Measurements from ENCODE around the gene RNF19B. TPM values are rescaled to one million over a fixed set of nuclear protein-coding genes. Genes with fewer than 3 reads are reported as not detected.

The RNF19B gene
- polyA plus RNA-seq, 12 donors: 6.8 to 19.2 (median 8.8) TPM; not detected in 1

- DNase-seq: no peak
These were observed 62.6 kb downstream of the RNF19B start for GRCh38 chr1:32901823-32902534.

- no peak for DNase-seq
These were observed 63.4 kb downstream of the RNF19B start, which contains the start of gene TMEM54 for GRCh38 chr1:32900956-32901822. Gene TMEM54 (minus strand): TSS chr1:32901389. CDS start chr1:32901238, 151 bp downstream.

GRCh38 chr1:32900371-32900955 lies 64.1 kb downstream of the RNF19B start:
- no peak for DNase-seq

GRCh38 chr1:32899586-32900296 lies 64.9 kb downstream of the RNF19B start:
- DNase-seq: no peak

GRCh38 chr1:32898958-32899357 lies 65.7 kb downstream of the RNF19B start:
- DNase-seq: no peak

- DNase-seq: no peak
These were observed 66.6 kb downstream of the RNF19B start for GRCh38 chr1:32898056-32898455.

- no peak for DNase-seq
These were observed 67.2 kb downstream of the RNF19B start for GRCh38 chr1:32897082-32898049.

GRCh38 chr1:32896451-32896850 lies 68.2 kb downstream of the RNF19B start:
- DNase-seq: no peak

- no peak for DNase-seq
These were observed 69.0 kb downstream of the RNF19B start for GRCh38 chr1:32895325-32896215.

- DNase-seq: no peak
These were observed 69.9 kb downstream of the RNF19B start for GRCh38 chr1:32894681-32895080.

GRCh38 chr1:32894019-32894600 lies 70.5 kb downstream of the RNF19B start:
- no peak for DNase-seq

GRCh38 chr1:32893198-32894018 lies 71.2 kb downstream of the RNF19B start:
- DNase-seq: peak; percentile 66

- no peak for DNase-seq
These were observed 72.0 kb downstream of the RNF19B start for GRCh38 chr1:32892368-32893197.

- no peak for DNase-seq
These were observed 73.0 kb downstream of the RNF19B start for GRCh38 chr1:32891630-32892029.

- no peak for DNase-seq
These were observed 73.4 kb downstream of the RNF19B start for GRCh38 chr1:32891241-32891570.

GRCh38 chr1:32890516-32891240 lies 73.9 kb downstream of the RNF19B start:
- no peak for DNase-seq
